OCI-LY3 (cell line): ENCODE measurements around the gene SULT1A3.

Experiments used
- CTCF ChIP-seq: fragments of 200-600, 300-600 bp; sonication (generic); IDR thresholded peaks from 2 replicates; pipeline ENCODE4 v1.5.1; 2014; ENCODE audit warnings: antibody characterized with exemption, low read length, low read depth
- EZH2phosphoT487 ChIP-seq: fragments of 200-600 bp; shearing (Covaris generic); IDR thresholded peaks from 2 replicates; pipeline ENCODE4 v1.6.1; 2018; ENCODE audit warnings: antibody characterized with exemption, mixed run types, low read depth

- TF ChIP-seq CTCF (no peak), EZH2phosphoT487 (no peak)
These were observed 12.6 kb upstream of the SULT1A3 start for GRCh38 chr16:30186444-30186781.
